ENCODE data around the gene DCTD.

DCTD gene

DNA sequence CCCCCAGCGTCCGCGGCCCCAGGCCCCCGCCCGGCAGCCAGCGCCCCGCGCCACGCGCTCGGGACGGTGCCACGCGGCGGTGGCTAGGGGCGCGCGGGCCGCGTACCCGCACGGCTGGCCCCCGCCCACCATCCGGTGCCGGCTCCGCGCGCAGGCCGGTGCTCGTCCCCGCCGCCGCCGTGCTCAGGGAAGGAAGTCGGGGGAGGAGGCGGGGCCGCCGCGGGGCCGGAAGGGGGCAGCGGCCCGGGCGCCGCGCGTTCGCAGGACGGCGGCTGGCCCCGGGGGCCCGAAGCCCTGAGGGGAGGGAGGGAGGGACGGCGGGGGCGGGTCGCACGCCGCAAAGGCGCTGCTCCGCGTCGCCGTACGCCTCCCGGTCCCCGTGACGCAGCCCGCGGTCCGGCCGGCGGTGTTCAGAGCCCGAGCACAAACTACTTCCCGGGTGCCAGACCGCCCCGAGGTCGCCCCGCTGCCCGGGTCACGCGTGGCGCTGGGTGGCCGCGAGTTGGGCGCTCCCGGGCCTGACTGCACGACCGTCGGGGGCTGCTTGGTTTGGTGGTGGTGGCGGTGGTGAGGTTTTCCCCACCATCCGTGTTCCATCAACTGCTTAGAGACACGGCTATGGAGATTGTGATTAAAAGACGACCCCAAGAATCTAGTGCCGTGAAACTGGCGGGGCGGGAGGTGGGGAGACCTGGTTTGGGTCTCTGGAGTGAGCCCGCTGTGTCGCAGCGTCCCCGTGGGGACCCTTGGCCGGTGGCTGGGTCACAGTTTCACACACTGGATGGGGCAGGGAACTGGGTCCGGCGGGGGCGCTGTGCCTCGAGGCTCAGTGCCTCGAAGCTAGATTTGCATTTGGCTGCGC lies at the start of gene DCTD (continued):
- TF ChIP-seq, protein P1, sequence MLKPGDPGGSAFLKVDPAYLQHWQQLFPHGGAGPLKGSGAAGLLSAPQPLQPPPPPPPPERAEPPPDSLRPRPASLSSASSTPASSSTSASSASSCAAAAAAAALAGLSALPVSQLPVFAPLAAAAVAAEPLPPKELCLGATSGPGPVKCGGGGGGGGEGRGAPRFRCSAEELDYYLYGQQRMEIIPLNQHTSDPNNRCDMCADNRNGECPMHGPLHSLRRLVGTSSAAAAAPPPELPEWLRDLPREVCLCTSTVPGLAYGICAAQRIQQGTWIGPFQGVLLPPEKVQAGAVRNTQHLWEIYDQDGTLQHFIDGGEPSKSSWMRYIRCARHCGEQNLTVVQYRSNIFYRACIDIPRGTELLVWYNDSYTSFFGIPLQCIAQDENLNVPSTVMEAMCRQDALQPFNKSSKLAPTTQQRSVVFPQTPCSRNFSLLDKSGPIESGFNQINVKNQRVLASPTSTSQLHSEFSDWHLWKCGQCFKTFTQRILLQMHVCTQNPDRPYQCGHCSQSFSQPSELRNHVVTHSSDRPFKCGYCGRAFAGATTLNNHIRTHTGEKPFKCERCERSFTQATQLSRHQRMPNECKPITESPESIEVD (tag by site-specific recombination; IDR thresholded peaks at IDR 0.05), result no peak
- TF ChIP-seq ZNF777 (tag by site-specific recombination; IDR thresholded peaks at IDR 0.05; ENCODE audit: borderline replicate concordance) (peak; percentile 59; the same call in 1 of the 2 replicates), ZNF549 (tag by site-specific recombination; IDR thresholded peaks at IDR 0.05) (no peak), ZNF146 (tag by site-specific recombination; IDR thresholded peaks at IDR 0.05) (no peak), ZIC2 (tag by site-specific recombination; IDR thresholded peaks at IDR 0.05) (peak; percentile 18), ZNF366 (tag by site-specific recombination; conservative IDR thresholded peaks at IDR 0.05) (no peak), ZNF664 (tag by site-specific recombination; IDR thresholded peaks at IDR 0.05) (no peak), ZBTB20 (tag by site-specific recombination; IDR thresholded peaks at IDR 0.05) (peak; percentile 58; the same call in 1 of the 2 replicates), ZNF548 (tag by site-specific recombination; IDR thresholded peaks at IDR 0.05) (no peak), MYNN (tag by site-specific recombination; IDR thresholded peaks at IDR 0.05; ENCODE audit: borderline replicate concordance) (no peak), ZNF423 (tag by site-specific recombination; IDR thresholded peaks at IDR 0.05) (peak; percentile 44; the same call in 1 of the 2 replicates), ZNF335 (tag by site-specific recombination; conservative IDR thresholded peaks at IDR 0.05) (peak; percentile 58), ZSCAN23 (tag by site-specific recombination; IDR thresholded peaks at IDR 0.05) (no peak), FEZF1 (tag by site-specific recombination; IDR thresholded peaks at IDR 0.05) (no peak), KLF1 (tag by site-specific recombination; IDR thresholded peaks at IDR 0.05) (no peak), ZFHX2 (tag by site-specific recombination; conservative IDR thresholded peaks at IDR 0.05) (0 out of 2 replicates have a peak, but pooled peaks have one; percentile 4), RBAK (tag by site-specific recombination; IDR thresholded peaks at IDR 0.05) (no peak), ZNF76 (tag by site-specific recombination; IDR thresholded peaks at IDR 0.05; ENCODE audit: borderline replicate concordance, low read depth) (no peak), IKZF3 (tag by site-specific recombination; IDR thresholded peaks at IDR 0.05) (no peak)
- TF ChIP-seq, protein P2, sequence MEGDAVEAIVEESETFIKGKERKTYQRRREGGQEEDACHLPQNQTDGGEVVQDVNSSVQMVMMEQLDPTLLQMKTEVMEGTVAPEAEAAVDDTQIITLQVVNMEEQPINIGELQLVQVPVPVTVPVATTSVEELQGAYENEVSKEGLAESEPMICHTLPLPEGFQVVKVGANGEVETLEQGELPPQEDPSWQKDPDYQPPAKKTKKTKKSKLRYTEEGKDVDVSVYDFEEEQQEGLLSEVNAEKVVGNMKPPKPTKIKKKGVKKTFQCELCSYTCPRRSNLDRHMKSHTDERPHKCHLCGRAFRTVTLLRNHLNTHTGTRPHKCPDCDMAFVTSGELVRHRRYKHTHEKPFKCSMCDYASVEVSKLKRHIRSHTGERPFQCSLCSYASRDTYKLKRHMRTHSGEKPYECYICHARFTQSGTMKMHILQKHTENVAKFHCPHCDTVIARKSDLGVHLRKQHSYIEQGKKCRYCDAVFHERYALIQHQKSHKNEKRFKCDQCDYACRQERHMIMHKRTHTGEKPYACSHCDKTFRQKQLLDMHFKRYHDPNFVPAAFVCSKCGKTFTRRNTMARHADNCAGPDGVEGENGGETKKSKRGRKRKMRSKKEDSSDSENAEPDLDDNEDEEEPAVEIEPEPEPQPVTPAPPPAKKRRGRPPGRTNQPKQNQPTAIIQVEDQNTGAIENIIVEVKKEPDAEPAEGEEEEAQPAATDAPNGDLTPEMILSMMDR (tag by site-specific recombination; IDR thresholded peaks at IDR 0.05), result peak; percentile 60
- TF ChIP-seq, protein P3, sequence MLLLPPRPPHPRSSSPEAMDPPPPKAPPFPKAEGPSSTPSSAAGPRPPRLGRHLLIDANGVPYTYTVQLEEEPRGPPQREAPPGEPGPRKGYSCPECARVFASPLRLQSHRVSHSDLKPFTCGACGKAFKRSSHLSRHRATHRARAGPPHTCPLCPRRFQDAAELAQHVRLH (tag by site-specific recombination; IDR thresholded peaks at IDR 0.05), result no peak
- TF ChIP-seq, protein P4, sequence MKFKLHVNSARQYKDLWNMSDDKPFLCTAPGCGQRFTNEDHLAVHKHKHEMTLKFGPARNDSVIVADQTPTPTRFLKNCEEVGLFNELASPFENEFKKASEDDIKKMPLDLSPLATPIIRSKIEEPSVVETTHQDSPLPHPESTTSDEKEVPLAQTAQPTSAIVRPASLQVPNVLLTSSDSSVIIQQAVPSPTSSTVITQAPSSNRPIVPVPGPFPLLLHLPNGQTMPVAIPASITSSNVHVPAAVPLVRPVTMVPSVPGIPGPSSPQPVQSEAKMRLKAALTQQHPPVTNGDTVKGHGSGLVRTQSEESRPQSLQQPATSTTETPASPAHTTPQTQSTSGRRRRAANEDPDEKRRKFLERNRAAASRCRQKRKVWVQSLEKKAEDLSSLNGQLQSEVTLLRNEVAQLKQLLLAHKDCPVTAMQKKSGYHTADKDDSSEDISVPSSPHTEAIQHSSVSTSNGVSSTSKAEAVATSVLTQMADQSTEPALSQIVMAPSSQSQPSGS (tag by site-specific recombination; IDR thresholded peaks at IDR 0.05; ENCODE audit: low read depth), result no peak

DNA sequence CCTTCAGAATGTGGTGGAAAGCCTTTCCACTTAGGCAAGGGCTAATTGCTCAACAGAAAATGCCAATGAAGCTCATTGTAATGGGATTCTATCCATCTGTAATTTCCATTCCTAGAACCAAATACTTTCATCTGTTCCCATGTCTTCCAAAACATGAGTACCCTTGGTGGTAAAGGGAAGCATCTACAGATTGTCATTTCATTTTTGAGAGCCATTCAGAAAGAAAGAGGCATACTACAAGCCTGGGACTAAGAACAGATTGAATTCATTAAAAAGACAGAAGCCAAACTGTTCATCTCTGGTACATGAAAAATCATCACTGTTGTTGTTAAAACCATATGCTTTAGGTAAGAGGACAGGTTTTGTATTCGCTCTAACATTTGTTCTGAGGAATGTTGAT lies 43.6 kb upstream of the DCTD start:
- CTCF ChIA-PET, result no interaction called here
- no peaks in the 10 kb centered on the region for H3K36me3 ChIP-seq (ENCODE audit: control insufficient read depth in 2 of 2, insufficient read depth in 1 of 2, low read length in 2 of 2)
- no peaks in the 10 kb centered on the region for H3K4me1 ChIP-seq (ENCODE audit: control insufficient read depth, insufficient read depth, low read length)
- POLR2A ChIA-PET, result no interaction called here
- H3K9me3 ChIP-seq (ENCODE audit: control insufficient read depth, insufficient read depth, low read depth, low read length), result no peaks in the 10 kb centered on the region
- no peak overlapping the region for H3K4me3 ChIP-seq (ENCODE audit: low read depth, low read length)
- H3K27ac ChIP-seq (ENCODE audit: extremely low read depth, low read depth, low read length), result no peak overlapping the region
- TF ChIP-seq, protein P5, sequence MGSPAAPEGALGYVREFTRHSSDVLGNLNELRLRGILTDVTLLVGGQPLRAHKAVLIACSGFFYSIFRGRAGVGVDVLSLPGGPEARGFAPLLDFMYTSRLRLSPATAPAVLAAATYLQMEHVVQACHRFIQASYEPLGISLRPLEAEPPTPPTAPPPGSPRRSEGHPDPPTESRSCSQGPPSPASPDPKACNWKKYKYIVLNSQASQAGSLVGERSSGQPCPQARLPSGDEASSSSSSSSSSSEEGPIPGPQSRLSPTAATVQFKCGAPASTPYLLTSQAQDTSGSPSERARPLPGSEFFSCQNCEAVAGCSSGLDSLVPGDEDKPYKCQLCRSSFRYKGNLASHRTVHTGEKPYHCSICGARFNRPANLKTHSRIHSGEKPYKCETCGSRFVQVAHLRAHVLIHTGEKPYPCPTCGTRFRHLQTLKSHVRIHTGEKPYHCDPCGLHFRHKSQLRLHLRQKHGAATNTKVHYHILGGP (tag by site-specific recombination; IDR thresholded peaks at IDR 0.05), result no peak
- TF ChIP-seq, protein P2 (tag by site-specific recombination; IDR thresholded peaks at IDR 0.05), result no peak
- TF ChIP-seq ZNF274 (IDR thresholded peaks at IDR 0.05; ENCODE audit: low read length) (no peak), ZNF274 (tag by site-specific recombination; IDR thresholded peaks at IDR 0.05; ENCODE audit: borderline replicate concordance) (no peak), ZNF433 (tag by site-specific recombination; IDR thresholded peaks at IDR 0.05; ENCODE audit: low read depth) (no peak), ZNF221 (tag by site-specific recombination; IDR thresholded peaks at IDR 0.05; ENCODE audit: borderline replicate concordance) (no peak), ZNF292 (tag by site-specific recombination; IDR thresholded peaks at IDR 0.05; ENCODE audit: borderline replicate concordance, low read depth) (no peak)
